Measurements from ENCODE around the gene SH2B2.

The SH2B2 gene

GRCh38 chr7:102306916-102307677 lies 20.4 kb downstream of the SH2B2 start:
- Histone ChIP-seq H3K27ac (ENCODE audit: low read length) (no peak overlapping the region), H3K36me3 (ENCODE audit: control insufficient read depth, insufficient read depth, low read length) (no peaks in the 10 kb centered on the region; the same call in 1 of the 2 replicates), H3K4me3 (ENCODE audit: low read length) (no peak overlapping the region), H3K9me3 (ENCODE audit: control insufficient read depth, insufficient read depth, low read length) (no peaks in the 10 kb centered on the region), H3K27me3 (ENCODE audit: control insufficient read depth, insufficient read depth, low read length) (no peaks in the 10 kb centered on the region), H3K4me1 (ENCODE audit: control insufficient read depth, insufficient read depth, low read length) (peaks cover 7% of the 10 kb centered on the region)
- no peak for DNase-seq (ENCODE audit: low read depth, low spot score)
- no CpG with 5 or more reads among the region's 17 CpGs for WGBS (ENCODE audit: insufficient coverage, insufficient read length)

DNA sequence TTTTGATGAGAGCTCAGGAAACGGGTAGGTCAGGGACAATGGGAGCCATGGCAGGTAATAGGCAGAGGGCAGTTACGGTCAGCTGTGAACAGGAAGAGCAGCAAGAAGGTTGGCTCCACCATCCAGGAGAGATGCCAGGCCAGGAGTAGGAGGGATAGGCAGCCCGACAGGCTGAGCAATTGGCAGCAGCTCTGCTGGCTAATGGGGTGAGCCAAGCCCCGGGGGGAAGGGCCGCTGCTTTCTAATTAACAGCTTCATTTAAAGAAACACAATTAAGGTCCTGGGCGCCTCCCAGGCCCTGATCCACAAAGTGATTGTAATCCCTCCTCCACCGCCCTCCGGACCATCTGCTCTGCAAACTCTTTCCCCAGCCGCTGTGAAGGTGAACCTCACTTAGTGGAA lies 23.7 kb downstream of the SH2B2 start:
- Histone ChIP-seq H3K27me3 (ENCODE audit: control insufficient read depth, insufficient read depth, low read length) (no peaks in the 10 kb centered on the region), H3K4me3 (ENCODE audit: low read length) (no peak overlapping the region), H3K36me3 (ENCODE audit: control insufficient read depth, insufficient read depth, low read length) (peaks cover 2% of the 10 kb centered on the region; the same call in 1 of the 2 replicates), H3K4me1 (ENCODE audit: control insufficient read depth, insufficient read depth, low read length) (peaks cover 7% of the 10 kb centered on the region), H3K27ac (ENCODE audit: low read length) (no peak overlapping the region), H3K9me3 (ENCODE audit: control insufficient read depth, insufficient read depth, low read length) (no peaks in the 10 kb centered on the region)
- no CpG with 5 or more reads among the region's 9 CpGs for WGBS (ENCODE audit: insufficient coverage, insufficient read length)
- no peak for DNase-seq (ENCODE audit: low read depth, low spot score)

GRCh38 chr7:102312317-102312716 lies 25.6 kb downstream of the SH2B2 start:
- Histone ChIP-seq H3K27ac (ENCODE audit: low read length) (no peak overlapping the region), H3K4me1 (ENCODE audit: control insufficient read depth, insufficient read depth, low read length) (peaks cover 4% of the 10 kb centered on the region), H3K36me3 (ENCODE audit: control insufficient read depth, insufficient read depth, low read length) (peaks cover 2% of the 10 kb centered on the region; the same call in 1 of the 2 replicates), H3K27me3 (ENCODE audit: control insufficient read depth, insufficient read depth, low read length) (no peaks in the 10 kb centered on the region), H3K9me3 (ENCODE audit: control insufficient read depth, insufficient read depth, low read length) (no peaks in the 10 kb centered on the region), H3K4me3 (ENCODE audit: low read length) (no peak overlapping the region)
- no CpG with 5 or more reads among the region's 2 CpGs for whole genome bisulfite sequencing (ENCODE audit: insufficient coverage, insufficient read length)
- no peak for DNase-seq (ENCODE audit: low read depth, low spot score)

DNA sequence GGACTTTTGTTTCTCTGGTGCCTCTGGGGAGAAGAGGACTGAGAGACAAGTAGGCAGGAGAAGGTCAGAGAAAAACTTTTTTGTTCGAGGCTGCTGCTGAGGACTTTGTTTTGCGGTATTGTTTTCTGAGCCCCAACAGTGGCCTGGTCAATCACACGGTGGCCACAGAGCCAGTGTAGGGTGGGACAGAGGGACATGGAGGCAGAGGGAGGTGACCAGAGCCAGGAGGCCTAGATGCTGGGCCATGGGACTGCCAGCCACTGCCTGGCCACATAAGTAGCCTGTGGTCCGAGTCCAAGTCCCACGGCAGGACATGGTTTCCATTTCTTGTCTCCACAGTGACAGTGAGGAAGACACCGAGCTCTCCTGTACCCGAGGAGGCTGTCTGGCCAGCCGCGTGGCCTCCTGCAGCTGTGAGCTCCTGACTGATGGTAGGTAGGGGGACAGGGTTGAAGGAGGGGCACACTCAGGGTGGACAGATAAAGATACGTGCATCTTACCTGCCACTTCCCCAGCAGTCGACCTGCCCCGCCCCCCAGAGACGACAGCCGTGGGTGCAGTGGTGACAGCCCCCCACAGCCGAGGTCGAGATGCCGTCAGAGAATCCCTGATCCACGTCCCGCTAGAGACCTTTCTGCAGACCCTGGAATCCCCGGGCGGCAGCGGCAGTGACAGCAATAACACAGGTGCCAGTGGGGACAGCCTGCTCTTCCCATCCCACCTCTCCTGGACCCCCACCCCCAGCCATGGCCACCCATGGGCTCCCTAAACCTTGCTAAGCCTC lies 27.5 kb downstream of the SH2B2 start:
- DNase-seq (ENCODE audit: low read depth, low spot score) = no peak
- Histone ChIP-seq H3K4me1 (ENCODE audit: control insufficient read depth, insufficient read depth, low read length) (peaks cover 2% of the 10 kb centered on the region), H3K27me3 (ENCODE audit: control insufficient read depth, insufficient read depth, low read length) (no peaks in the 10 kb centered on the region), H3K27ac (ENCODE audit: low read length) (no peak overlapping the region), H3K36me3 (ENCODE audit: control insufficient read depth, insufficient read depth, low read length) (0 out of 2 replicates have a peak, but pooled peaks cover 2% of the 10 kb centered on the region), H3K4me3 (ENCODE audit: low read length) (no peak overlapping the region), H3K9me3 (ENCODE audit: control insufficient read depth, insufficient read depth, low read length) (no peaks in the 10 kb centered on the region)
- WGBS (ENCODE audit: insufficient coverage, insufficient read length) = no CpG with 5 or more reads among the region's 22 CpGs

GRCh38 chr7:102317231-102318059 lies 30.8 kb downstream of the SH2B2 start:
- Histone ChIP-seq H3K9me3 (ENCODE audit: control insufficient read depth, insufficient read depth, low read length) (no peaks in the 10 kb centered on the region), H3K4me1 (ENCODE audit: control insufficient read depth, insufficient read depth, low read length) (peaks cover 6% of the 10 kb centered on the region), H3K27me3 (ENCODE audit: control insufficient read depth, insufficient read depth, low read length) (no peaks in the 10 kb centered on the region), H3K36me3 (ENCODE audit: control insufficient read depth, insufficient read depth, low read length) (0 out of 2 replicates have a peak, but pooled peaks cover 2% of the 10 kb centered on the region), H3K4me3 (ENCODE audit: low read length) (no peak overlapping the region), H3K27ac (ENCODE audit: low read length) (no peak overlapping the region)
- DNase-seq (ENCODE audit: low read depth, low spot score) = no peak
- no CpG with 5 or more reads among the region's 24 CpGs for WGBS (ENCODE audit: insufficient coverage, insufficient read length)

DNA sequence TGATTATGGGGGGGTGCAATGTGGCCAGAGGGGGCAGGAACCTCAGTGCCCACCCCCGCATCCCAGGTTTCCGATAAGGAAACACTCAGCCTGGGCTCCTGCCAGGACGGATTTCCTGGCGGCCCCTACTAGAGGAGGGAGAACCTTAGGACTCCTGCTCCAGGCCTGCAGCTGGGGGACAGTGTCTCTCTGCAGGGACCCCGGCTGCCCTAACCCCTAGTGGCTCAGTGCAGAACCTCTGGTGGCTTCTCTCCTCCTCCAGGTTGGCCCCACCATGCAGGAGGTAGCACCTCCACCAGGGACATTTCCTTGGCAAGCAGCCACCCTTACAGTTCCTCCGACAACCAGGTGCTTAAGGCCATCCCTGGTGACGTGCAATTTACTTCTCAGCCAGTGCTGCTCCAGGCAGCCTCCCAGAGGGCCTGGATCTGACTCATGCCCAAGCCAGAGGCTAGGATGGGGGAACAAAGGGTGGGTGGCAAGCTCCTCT lies 31.9 kb downstream of the SH2B2 start:
- no CpG with 5 or more reads among the region's 7 CpGs for WGBS (ENCODE audit: insufficient coverage, insufficient read length)
- H3K36me3 ChIP-seq (ENCODE audit: control insufficient read depth, insufficient read depth, low read length) = 0 out of 2 replicates have a peak, but pooled peaks cover 2% of the 10 kb centered on the region
- no peak overlapping the region for H3K4me3 ChIP-seq (ENCODE audit: low read length)
- no peak overlapping the region for H3K27ac ChIP-seq (ENCODE audit: low read length)
- peaks cover 6% of the 10 kb centered on the region for H3K4me1 ChIP-seq (ENCODE audit: control insufficient read depth, insufficient read depth, low read length)
- H3K9me3 ChIP-seq (ENCODE audit: control insufficient read depth, insufficient read depth, low read length) = no peaks in the 10 kb centered on the region
- H3K27me3 ChIP-seq (ENCODE audit: control insufficient read depth, insufficient read depth, low read length) = no peaks in the 10 kb centered on the region
- no peak for DNase-seq (ENCODE audit: low read depth, low spot score)

- no CpG with 5 or more reads among the region's 3 CpGs for WGBS (ENCODE audit: insufficient coverage, insufficient read length)
- Histone ChIP-seq H3K27ac (ENCODE audit: low read length) (no peak overlapping the region), H3K4me3 (ENCODE audit: low read length) (no peak overlapping the region), H3K27me3 (ENCODE audit: control insufficient read depth, insufficient read depth, low read length) (no peaks in the 10 kb centered on the region), H3K4me1 (ENCODE audit: control insufficient read depth, insufficient read depth, low read length) (peaks cover 6% of the 10 kb centered on the region), H3K9me3 (ENCODE audit: control insufficient read depth, insufficient read depth, low read length) (no peaks in the 10 kb centered on the region), H3K36me3 (ENCODE audit: control insufficient read depth, insufficient read depth, low read length) (no peaks in the 10 kb centered on the region)
- no peak for DNase-seq (ENCODE audit: low read depth, low spot score)
Observed at GRCh38 chr7:102319671-102320070, 33.0 kb downstream of the SH2B2 start.

GRCh38 chr7:102320181-102320580 lies 33.5 kb downstream of the SH2B2 start:
- no peak overlapping the region for H3K4me3 ChIP-seq (ENCODE audit: low read length)
- no peaks in the 10 kb centered on the region for H3K9me3 ChIP-seq (ENCODE audit: control insufficient read depth, insufficient read depth, low read length)
- H3K36me3 ChIP-seq (ENCODE audit: control insufficient read depth, insufficient read depth, low read length) = no peaks in the 10 kb centered on the region
- DNase-seq (ENCODE audit: low read depth, low spot score) = no peak
- H3K27me3 ChIP-seq (ENCODE audit: control insufficient read depth, insufficient read depth, low read length) = no peaks in the 10 kb centered on the region
- H3K4me1 ChIP-seq (ENCODE audit: control insufficient read depth, insufficient read depth, low read length) = peaks cover 6% of the 10 kb centered on the region
- no peak overlapping the region for H3K27ac ChIP-seq (ENCODE audit: low read length)
- WGBS (ENCODE audit: insufficient coverage, insufficient read length) = no CpG with 5 or more reads among the region's 14 CpGs

DNA sequence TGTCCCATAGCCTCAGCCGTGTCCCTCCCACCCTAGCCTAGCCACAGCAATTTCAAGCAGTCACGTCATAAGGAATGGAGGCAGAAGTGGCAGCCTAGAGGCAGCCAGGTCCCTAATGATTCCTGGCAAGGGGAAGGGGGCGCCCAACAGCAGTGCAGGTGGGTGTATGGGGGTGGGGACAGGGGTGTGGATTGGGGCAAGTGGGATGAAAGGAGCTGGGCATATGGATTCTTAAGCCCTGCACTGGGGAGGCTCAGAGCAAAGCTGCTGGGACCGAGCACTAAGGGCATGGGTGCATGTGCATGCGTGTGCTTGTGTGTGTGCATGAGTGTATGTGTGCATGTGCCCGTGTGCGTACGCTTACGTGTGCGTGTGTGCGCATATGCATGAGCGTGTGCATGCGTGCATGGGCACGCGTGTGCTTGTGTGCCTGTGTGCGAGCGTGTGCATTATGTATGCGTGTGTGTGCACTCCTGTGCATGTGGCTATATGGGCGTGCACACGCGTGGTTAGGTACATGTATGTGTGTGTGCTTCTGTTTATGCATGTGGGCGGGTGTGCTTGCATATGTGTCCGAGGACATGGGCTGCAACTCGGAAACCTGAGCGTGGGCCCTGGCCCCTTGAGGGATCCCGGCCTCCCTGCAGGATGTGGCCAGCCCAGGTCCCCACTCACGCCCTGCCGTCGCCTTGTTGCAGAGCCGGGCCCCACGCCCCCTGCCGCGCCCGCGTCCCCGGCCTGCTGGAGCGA lies 34.1 kb downstream of the SH2B2 start:
- no peak for DNase-seq (ENCODE audit: low read depth, low spot score)
- Histone ChIP-seq H3K4me3 (ENCODE audit: low read length) (no peak overlapping the region; the same call in 1 of the 2 replicates), H3K36me3 (ENCODE audit: control insufficient read depth, insufficient read depth, low read length) (no peaks in the 10 kb centered on the region), H3K9me3 (ENCODE audit: control insufficient read depth, insufficient read depth, low read length) (no peaks in the 10 kb centered on the region), H3K27me3 (ENCODE audit: control insufficient read depth, insufficient read depth, low read length) (no peaks in the 10 kb centered on the region), H3K27ac (ENCODE audit: low read length) (no peak overlapping the region), H3K4me1 (ENCODE audit: control insufficient read depth, insufficient read depth, low read length) (peaks cover 6% of the 10 kb centered on the region)
- WGBS (ENCODE audit: insufficient coverage, insufficient read length) = no CpG with 5 or more reads among the region's 37 CpGs

Measured in iPS DF 6.9 (cell line).